ENCODE data around the gene GAS2L1. TPM values are rescaled to one million over a fixed set of nuclear protein-coding genes. Genes with fewer than 3 reads are reported as not detected.

Gene GAS2L1
- total RNA-seq, 1 donor from 2014 or later = 18.7 TPM

DNA sequence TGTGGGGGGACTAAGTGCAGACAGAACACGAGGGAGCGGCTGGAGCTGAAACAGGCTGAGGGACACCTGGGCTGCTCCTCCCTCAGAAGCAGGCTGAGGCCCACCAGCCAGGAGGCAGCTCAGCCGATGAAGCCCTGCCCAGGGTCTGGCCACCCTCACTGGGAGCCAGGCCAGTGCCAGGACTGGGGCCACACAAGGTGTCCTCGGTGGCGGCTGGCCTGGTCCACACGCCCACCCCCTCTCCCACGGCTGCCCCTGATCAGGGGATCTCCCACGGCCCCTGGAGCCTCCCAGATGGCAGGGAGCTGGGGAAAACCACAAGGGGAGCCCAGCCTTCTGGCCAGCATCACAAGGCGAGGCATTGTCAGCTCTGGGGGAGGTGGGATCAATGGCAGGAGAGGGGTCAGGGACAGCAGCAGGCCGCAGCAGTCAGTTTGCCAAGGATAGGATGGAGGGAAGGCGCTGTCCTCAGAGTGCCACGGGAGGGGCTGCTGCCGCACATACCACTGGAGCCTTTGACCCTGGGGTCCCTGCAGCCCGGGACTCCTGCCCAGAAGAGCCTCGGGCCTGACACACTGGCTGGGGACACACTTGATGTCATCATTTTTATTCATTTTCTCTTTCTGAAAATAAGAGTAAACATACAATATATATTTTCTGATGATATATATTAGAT, 20.8 kb downstream of the GAS2L1 start:
- DNase-seq (ENCODE audit: low read depth) = no peak

DNA sequence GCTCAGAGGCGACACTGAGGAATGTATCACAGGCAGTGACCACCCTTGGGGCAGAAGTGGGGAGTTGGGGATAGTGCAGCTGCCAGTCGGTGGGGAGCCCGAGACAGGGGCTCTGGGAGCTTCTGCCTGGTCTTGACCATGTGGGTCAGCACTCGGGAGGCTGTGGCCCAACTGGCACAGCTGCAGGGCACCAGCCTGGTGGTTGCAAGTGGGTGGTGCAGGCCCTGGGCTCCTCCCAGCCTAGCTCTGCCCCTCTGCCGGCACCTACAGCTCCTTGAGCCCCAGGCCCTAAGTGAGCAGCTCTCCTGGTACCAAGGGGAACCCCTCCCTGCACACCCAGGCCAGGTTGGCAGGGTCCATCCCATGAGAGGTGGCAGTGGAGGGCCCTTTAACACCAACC, 21.6 kb downstream of the GAS2L1 start:
- DNase-seq (ENCODE audit: low read depth) = no peak

DNA sequence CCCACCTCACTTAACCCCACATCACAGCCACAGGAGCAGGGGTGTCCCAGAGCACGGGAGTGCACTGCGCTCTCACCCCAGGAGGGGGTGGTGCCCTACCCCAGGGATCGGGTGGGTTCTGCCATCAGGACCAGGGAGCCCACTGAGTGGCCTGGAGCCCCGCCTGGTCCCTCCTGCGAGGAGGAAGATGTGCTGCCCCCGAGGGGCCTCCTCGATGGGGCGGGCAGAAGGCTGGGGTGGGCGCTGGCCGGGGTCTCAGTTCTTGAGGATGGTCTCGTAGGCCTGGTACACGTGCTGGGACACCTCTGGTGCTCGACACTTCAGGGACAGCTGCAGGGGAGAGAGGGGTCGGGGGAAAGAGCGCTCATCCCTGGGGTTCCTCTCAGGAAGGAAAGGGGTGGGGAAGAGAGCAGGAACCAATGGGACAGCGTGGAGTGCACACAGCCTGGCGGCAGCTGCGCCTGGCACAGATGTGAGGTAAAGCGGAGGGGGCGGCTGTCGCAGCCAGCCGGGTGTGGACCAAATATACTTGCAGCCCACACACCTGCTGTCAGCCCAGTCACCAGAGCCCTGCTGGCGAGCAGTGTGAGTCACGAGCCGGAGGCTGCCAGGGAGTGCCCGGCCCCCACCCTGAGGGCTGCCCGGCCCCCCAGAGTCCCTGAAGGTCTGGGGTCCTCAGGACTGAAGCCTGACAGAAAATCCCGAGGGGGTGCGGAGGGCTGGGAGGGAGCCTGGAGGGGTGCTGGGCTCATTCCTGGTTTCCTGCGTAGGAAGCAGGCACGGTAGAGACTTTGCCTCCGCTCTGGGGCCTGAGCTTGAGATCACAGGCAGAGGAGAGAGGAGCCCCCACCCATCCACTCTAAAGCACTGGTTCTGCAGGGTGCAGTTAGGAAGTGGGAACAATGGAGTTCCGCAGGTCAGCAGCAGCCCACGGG, 22.4 kb downstream of the GAS2L1 start:
- no peak for DNase-seq (ENCODE audit: low read depth)

DNA sequence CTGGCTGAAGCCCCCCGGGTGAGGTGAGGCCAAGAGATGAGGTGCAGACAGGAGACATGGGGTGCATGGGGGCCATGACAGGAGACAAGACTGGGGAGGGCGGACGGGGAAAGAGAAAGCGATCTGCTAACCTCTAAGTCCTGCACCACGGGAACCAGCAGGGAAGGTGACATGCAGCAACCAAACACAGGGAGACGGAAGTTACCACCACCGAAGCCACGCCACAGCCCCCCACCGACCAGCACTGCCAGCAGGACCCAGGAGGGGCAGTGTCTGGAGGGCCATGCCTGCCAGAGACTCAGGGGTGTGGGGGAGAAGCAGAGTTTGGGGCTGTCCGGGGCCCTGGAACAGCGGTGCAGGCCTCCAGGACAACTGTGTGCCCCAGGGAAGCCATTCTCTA, 23.1 kb downstream of the GAS2L1 start:
- no peak for DNase-seq (ENCODE audit: low read depth)

DNA sequence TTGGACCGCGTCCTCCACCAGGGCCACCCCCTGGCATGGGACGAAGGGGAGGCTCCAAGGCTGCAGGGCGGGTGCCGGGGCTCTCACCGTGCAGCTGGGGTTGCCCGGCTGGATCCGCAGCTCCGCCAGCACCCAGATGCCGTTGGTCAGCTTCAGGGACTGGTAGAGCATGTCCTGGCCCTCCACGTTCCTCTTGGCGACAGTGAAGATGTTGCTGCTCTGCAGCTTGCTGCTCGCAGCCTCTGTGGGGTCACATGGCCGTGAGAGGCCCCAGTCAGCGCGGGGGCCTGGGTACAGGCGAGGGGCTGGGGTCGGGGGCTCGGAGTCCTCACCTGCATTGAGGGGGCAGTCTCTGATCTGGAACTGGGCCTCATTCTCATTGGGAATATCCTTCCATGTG, 23.8 kb downstream of the GAS2L1 start:
- no peak for DNase-seq (ENCODE audit: low read depth)

DNA sequence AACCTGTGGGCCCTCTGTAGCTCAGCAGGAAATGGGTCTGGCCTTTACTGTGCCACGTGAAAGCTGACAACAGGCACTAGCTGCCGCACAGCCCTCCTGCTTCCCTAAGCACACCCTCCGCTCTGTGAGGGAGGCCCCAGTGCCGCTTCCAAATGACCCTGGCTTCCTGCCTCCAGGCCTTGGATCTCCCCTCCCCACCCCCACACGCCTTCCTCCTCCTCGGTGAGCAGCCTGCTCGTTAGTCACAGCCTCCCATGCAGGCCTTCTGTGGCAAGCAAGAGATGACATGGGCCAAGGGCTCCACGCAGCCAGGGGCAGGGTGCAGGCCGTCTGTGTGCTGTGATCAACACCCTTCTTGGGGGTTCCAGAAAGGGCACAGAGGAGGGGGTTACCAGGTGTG, 24.3 kb downstream of the GAS2L1 start:
- DNase-seq (ENCODE audit: low read depth) = peak; percentile 30

DNA sequence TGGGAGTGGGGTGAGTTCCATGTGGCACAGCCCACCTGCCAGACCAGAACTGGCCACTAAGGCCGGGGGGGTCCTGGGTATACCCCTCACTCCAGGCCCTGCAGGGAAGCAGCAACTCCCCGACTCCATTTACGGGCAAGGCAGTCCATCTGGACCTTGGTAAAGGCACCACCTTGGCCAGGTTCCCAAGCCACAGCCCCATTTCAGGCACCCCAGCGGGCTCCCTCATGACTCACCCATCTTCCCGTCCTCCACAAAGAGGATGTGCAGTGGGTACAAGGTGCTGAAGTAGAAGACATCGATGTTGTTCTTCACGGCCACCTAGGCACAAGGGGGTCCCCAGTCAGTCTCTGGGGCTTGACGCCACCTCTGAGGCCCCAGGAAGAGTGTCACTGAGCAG, 24.8 kb downstream of the GAS2L1 start:
- no peak for DNase-seq (ENCODE audit: low read depth)

DNA sequence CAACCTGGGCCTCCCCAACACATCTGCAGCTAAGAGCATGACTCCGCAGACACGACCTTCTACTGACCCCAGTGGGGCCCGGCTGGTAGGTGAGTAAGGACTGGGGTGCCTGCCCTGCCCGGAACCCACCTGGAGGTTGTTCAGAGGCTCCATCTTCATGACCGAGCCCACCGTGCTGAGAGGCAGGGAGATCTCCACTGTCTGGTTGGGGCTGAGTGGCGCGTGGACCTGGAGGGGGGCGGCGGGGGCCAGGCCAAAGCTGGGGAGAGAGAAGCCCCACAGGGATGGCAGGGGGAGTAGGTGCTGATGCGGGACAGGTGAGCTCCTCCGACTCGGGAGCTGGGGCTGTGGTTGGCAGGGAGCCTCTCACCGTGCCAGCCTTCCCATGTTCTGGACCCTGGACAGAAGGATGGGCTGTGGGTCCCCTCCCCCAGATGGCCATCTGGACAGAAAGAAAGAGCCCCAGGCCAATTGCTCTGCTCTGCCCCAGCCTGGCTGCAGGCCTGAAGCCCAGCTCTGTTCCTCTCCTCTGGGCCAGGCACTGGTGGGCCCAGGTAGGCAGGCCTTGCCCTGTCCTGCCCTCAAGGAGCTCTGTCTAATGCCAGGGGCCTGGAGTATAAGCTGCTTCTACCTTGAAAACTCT, 25.3 kb downstream of the GAS2L1 start:
- no peak for DNase-seq (ENCODE audit: low read depth)

DNA sequence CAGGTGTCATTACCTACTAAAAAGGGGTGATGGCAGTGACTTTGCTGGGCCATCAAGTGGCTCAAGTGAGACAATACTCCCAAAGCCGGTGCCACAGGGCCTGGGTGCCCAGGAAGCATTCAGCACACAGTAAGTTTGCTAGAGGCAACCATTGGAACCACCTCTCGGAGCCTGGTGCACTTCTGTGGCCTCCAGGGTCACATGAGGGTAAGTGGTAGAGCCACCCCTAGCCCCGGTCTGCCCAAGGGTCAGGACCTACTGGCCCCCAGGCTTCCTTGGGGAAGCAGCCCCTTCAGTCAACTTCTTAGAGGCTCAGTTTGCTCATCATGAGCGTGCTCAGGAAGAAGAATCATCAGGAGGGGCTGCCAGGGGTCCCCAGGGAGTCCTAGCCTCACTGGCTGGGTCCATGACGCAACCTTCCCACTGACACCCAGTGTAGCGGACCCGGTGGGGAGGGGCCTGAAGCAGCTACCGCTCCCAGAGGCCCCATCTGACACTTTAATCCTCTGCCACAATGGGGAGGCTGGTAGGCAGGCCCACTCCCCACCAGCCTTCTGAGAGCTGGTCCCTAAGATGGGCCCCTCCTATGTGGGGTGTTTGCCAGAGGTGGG, 26.5 kb downstream of the GAS2L1 start:
- no peak for DNase-seq (ENCODE audit: low read depth)

DNA sequence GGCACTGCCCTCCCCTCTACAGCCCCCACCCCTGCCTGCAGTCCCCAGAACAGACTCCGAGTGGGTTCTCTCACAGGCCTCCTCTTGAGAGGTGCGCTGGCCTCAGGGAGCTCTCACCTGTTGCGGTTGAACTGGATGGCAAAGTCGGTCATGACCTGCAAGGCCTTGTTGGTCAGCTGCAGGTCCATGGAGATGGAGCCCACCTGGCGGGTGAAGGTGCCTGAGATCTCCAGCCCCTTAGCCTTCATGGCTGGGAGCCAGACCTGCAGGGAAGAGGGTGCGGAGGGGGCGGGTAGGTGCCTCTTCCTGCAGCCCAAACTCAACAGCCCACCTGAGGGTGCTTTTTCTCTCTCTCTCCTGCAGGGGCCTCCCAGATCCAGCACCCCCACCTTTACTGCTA, 27.7 kb downstream of the GAS2L1 start:
- no peak for DNase-seq (ENCODE audit: low read depth)

DNA sequence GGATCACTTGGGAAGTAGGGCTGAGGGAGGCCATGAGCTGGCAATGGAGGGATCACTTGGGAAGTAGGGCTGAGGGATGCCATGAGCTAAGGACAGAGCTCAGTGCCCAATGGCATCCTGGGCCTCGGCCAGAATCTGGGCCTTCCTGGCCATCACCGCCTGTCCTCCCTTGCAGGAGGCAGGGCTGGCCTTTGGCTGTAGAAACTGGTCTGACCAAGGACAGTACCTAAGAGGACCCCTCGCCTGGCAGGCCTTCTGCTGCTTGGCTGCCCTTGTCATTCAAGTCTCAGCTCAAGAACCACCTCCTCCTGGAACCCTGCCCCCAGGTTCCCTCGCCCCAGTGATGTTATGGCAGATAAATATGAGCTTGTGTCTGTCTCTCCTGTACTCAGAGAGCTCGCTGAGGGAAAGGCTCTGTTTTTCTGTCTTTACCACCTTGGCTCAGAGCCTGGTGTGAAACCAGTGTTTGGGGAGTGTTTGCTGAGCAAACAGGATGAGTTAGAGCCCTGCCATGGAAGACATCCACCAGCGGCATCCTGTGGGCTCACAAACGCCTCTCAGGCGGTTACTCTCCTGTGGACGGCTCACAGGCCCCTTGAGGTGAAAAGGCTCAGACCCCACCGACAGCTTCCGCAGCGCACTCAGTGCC, 28.4 kb downstream of the GAS2L1 start:
- DNase-seq (ENCODE audit: low read depth) = no peak

DNA sequence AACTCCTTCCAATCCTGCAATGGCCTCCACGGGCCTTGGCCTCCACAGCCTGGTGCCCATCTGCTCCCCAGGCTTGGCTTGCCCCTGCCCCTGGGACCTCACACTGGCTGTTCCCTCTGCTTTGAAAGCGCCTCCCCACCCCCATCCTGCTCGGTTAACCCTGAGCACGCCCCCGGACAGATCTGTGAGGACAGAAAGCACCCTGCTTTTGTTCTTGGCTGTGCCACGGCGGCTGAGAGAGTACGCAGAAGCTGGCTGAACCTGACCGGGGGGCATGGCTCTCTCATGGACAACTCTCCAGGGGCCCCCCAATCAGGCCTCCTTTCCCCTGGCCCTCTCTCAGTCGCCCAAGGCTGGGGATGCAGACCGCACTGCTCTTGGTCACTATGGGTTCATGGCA, 29.2 kb downstream of the GAS2L1 start:
- no peak for DNase-seq (ENCODE audit: low read depth)

DNA sequence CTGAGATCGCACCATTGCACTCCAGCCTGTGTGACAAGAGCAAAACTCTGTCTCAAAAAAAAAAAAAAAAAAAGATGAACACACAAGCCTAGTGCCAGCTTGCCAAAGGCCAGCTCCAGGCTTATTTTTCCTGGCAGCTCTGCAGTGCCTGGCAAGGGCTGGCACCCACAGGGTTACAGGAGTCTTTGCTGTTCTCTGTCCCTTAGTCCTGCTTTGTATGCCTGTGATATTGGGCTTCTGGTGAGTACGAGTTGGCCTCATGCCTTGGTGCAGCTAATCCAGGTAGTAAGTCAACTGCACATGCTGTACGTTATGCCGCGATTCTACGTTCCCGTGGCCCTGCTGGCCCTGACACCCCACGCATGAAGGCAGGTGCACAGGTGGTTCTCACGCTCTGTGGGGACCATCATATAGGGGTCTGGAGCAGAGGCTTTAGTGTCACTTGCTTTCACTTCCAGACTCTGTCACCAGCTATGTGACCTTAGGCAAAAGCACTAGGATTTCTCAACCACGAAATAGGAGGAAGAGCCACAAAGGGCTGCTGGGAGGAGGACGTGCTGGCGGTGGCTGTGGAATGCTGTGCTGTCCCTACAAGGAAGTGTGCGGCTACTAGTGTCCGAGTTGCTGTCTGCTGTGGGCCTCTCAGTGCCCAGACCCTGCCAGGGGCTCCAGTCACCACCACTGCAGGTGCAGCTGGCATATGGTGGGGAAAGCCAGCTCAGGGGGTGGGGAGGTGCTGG, 30.5 kb downstream of the GAS2L1 start:
- no peak for DNase-seq (ENCODE audit: low read depth)

DNA sequence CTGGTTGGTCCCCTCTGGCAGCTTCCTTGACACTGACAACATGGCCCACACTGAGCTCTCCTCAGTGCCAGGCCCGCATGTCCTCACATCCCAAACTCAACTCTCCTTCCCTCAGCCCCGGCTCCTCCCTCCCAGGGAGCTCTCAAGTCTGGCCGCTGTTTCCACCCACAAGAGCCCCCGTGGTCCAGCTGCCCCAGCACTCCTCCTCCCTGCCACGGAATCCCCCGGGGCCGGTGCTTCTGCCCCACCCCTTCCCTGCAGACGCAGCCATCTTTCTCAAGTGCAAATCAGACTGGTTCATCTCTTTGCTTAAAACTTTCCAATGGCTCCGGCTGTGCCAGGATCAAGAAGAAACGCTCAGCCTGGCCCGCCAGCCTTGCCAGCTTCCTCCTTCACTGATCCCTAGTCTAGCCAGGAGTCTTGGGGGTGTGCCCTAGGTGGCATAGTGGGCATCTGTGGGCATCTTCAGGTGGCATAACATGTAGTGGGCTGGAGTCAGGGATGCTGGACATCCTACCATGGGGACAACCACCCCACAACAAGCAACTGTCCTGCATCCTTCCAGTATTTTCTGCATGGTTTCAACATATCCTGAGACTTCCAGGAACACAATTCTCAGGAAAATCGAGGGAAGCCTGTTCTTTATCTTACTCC, 31.3 kb downstream of the GAS2L1 start:
- DNase-seq (ENCODE audit: low read depth) = no peak

DNA sequence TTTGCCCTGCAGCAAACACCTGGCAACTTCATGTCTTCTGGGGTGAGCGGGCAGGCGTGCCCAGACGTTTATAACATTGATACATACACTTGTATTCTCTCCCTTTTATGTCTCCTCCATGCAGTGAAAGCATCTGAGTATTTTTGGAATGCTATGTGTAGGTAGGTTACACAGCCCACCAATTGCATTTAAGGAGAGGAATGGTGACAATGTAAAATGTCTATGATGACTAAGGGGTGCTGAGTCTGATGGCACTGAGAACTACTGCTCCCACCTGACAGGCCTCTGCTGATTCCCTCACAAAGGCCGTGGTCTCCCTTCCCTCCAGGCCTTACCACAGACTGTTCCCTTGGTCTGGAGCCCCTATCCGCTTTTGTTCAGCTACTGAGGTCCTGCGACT, 31.9 kb downstream of the GAS2L1 start:
- DNase-seq (ENCODE audit: low read depth) = no peak

DNA sequence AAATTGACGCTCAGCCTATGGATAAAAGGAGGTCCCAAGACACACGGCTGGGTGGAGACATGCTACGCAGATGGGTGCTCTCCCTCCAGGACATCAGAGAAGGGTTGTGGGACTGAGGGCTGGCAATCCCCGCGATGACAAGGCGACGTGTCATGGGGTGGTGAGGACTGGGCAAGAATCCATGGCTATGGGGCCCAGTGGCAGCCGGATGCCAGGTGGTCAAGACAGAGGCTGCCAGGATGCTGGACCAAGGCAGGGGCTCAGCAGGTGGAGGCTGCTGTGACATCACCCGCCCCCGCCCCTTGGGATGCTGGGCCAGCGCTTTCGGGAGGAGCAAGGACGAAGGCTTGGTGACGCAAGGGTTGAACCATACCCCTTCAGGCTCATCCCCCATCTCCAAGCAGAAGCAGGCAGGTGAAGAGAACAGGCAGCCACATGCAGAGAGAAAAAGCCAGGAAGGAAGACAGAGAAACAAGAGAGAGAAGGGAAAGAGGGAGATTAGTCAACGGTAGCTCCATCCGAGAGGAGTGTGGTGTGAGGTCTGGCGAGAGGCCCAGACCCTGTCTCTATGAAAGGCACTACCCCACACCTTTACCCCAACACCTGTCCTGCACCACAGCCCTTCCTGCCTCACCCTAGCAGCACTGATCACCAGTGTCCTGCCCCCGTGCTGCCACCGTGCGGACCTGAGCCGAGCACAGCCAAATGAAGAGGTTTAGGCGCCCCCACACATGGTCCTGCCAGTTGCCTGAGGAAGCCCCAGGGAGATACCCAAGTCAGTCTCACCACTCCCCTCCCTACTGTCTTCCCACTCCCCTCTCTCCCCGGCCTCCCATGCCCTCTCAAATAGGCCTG, 33.2 kb downstream of the GAS2L1 start:
- no peak for DNase-seq (ENCODE audit: low read depth)

DNA sequence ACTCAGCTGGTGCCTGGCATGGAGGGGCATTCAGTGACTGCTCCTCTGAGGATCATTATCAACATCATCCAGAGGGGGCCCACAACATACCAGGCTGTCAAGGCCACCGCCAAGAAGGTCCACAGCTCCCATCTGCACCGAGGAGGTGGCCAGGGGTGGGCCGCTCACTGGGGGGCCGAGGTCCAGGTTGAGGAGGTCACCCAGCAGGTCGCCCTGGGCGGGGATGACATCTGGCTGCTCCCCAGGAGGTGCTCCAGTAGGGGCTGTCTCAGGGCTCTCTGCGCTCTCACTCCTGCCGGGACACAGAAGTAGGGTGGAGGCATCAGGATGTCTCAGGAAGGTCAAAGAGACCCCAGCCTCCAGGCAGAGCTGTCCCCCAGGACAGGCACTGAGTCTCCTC, 34.1 kb downstream of the GAS2L1 start:
- DNase-seq (ENCODE audit: low read depth) = no peak

DNA sequence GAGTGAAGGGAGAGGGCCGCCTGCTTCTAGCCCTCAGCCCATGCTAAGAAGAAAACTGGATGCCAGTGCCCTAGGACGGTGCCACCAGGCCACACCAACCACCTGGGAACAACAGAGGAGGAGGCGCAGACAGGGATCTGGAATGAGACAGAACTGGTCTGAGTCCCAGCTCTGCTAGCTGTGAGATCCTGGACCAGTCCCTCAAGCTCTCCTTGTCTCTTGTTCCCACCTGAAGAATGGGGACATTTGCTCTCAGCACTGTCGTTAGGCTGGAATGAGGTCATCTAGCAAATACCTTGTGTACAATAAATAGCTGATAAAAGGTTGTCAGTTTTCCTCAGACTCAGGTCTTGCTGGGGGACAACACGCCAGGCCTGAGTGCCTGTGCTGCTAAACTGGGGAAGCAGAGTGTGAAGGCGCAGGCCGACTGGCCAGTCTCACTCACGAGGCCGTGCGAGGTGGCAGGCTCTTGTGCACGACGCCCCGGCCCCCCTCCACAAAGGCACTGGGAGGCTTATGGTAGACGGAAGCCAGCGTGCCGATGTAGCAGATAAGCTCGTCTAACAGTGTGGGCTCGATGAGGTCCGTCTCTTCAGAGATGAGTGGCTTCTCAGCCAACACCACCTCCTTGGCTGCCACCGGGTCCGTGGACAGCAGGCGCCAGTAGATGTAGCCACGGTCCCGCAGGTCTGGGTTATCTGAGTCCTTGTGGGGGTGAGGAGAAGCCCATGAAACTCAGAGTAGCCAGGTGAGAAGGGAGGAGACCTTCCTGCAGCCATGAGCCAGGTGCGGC, 34.8 kb downstream of the GAS2L1 start:
- DNase-seq (ENCODE audit: low read depth) = no peak

DNA sequence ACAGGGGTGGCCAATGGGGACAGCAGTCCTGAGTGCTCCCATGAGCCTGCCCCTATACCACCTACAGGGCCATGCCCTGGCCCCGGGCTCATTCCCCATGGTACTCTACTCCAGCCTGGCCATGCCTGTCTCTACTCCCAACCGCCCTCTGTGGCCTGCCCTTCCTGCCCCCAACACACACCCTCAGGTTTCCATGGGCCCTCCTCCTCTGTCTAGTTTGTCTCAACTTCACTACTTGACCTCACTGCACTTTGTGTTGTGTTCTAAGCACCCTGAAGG, 35.3 kb downstream of the GAS2L1 start:
- DNase-seq (ENCODE audit: low read depth) = no peak
